GM12865 (cell line): ENCODE measurements around the gene REST.
"Not testable (repeated sequence)": the region's sequence is repeated elsewhere in the genome, so short reads cannot be mapped to it uniquely, and the experiment has no call there.

Experiments used
- DNase-seq: peaks from one replicate; pipeline ENCODE4 v3.0.0; 2010; ENCODE audit warnings: low read depth
- H3K4me3 ChIP-seq: 2 replicates; pipeline ENCODE4 v1.5.1; 2011; ENCODE audit warnings: mild to moderate bottlenecking, low read depth, low read length, control low read depth
- TF ChIP-seq, protein P1 (sequence below): IDR thresholded peaks from 2 replicates; pipeline ENCODE4 v1.5.1; 2011; ENCODE audit warnings: low read length, control low read depth, low read depth, inconsistent platforms; ENCODE audit not compliant: insufficient read depth; ENCODE audit errors: missing control alignments

The REST gene

DNA sequence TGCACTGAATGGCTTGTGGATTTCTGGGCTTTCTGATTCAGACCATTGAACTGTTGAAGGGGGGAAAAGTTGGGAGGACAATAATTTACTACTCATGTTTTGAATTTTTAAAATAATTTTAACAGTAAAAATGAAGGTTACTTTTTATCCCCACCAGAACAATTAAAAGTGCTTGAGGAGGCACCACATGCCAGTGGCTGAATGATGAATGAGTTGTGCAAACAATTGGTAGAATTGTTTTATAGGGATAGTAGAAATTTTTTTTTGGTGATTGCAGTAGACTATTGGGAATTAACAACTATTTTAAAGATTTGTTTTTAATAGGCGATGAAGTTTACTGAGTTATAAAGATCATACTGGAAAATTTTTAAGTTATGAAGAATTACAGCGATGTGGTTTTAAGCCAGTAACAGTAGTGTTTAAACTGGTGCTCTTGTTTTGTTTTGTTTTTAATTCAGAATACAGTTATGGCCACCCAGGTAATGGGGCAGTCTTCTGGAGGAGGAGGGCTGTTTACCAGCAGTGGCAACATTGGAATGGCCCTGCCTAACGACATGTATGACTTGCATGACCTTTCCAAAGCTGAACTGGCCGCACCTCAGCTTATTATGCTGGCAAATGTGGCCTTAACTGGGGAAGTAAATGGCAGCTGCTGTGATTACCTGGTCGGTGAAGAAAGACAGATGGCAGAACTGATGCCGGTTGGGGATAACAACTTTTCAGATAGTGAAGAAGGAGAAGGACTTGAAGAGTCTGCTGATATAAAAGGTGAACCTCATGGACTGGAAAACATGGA is 2.7 kb downstream of the REST start:
- no peak for DNase-seq
- peak overlapping the region; percentile 67 for H3K4me3 ChIP-seq
- TF ChIP-seq, protein P1, sequence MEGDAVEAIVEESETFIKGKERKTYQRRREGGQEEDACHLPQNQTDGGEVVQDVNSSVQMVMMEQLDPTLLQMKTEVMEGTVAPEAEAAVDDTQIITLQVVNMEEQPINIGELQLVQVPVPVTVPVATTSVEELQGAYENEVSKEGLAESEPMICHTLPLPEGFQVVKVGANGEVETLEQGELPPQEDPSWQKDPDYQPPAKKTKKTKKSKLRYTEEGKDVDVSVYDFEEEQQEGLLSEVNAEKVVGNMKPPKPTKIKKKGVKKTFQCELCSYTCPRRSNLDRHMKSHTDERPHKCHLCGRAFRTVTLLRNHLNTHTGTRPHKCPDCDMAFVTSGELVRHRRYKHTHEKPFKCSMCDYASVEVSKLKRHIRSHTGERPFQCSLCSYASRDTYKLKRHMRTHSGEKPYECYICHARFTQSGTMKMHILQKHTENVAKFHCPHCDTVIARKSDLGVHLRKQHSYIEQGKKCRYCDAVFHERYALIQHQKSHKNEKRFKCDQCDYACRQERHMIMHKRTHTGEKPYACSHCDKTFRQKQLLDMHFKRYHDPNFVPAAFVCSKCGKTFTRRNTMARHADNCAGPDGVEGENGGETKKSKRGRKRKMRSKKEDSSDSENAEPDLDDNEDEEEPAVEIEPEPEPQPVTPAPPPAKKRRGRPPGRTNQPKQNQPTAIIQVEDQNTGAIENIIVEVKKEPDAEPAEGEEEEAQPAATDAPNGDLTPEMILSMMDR, result no peak

DNA sequence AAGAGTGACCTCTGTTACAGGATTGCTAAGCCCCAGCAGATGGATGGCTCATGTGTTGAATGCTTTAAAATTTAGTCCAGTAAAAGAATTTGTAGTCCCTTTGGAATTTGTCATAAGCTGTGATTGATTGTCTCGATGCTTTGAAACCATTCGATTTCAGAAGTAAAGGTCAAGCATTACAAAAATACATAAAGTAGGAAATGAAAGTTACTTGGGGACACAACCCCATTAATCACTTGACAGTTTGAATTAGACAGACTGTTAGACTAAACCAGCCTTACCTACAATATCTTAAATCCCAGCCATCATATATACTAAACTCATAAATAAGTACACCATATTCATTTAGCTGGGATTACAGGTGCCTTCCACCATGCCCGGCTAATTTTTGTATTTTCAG is 6.6 kb downstream of the REST start:
- H3K4me3 ChIP-seq, result no peak overlapping the region
- TF ChIP-seq, protein P1, result no peak

DNA sequence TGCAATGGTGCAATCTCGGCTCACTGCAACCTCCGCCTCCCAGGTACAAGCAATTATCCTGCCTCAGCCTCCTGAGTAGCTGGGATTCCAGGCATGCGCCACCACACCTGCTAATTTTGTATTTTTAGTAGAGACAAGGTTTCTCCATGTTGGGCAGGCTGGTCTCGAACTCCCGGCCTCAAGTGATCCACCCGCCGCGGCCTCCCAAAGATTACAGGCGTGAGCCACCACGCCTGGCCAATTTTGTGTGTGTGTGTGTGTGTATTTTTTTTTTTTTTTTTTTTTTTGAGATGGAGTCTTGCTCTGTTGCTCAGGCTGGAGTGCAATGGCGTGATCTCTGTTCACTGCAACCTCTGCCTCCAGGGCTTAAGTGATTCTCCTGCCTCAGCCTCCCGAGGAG is 7.3 kb downstream of the REST start:
- DNase-seq, H3K4me3 ChIP-seq: not testable (repeated sequence)

More for the DNA sequence above, 6.6 kb downstream of the REST start:
- peak; percentile 9 for DNase-seq

DNA sequence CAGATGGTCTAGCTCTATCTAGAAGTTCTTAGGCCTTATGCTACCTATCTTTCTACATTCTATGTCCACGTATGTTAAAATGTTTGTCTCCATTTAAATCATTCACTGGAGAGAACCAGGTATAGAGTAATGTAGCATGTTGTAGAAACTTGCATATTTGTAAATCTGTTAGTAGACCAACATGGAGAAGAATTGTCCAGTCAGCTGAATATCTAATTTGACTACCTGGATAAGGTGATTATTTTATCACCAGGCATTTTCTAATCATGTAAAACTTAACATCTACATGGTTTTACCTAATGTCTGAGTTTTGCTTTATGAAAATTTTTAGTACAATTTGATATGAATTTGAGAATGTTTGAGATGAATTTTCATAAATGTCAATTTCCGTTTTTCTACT is 19.5 kb downstream of the REST start:
- DNase-seq, result no peak
- TF ChIP-seq, protein P1, result no peak
- H3K4me3 ChIP-seq, result no peak overlapping the region

DNA sequence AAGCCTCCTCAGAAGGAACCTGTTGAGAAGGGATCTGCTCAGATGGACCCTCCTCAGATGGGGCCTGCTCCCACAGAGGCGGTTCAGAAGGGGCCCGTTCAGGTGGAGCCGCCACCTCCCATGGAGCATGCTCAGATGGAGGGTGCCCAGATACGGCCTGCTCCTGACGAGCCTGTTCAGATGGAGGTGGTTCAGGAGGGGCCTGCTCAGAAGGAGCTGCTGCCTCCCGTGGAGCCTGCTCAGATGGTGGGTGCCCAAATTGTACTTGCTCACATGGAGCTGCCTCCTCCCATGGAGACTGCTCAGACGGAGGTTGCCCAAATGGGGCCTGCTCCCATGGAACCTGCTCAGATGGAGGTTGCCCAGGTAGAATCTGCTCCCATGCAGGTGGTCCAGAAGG is 22.9 kb downstream of the REST start:
- TF ChIP-seq, protein P1, result no peak
- H3K4me3 ChIP-seq, result no peak overlapping the region
- DNase-seq, result no peak

DNA sequence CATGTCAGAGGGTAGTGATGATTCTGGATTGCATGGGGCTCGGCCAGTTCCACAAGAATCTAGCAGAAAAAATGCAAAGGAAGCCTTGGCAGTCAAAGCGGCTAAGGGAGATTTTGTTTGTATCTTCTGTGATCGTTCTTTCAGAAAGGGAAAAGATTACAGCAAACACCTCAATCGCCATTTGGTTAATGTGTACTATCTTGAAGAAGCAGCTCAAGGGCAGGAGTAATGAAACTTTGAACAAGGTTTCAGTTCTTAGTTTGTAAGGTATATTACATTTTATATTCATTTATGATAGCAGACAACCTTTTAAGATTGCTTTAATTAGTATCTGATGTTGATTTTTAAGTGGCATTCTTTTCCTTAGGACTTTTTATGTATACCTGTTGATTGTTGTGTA is 24.2 kb downstream of the REST start:
- no peak overlapping the region for H3K4me3 ChIP-seq
- TF ChIP-seq, protein P1, result no peak
- DNase-seq, result no peak

DNA sequence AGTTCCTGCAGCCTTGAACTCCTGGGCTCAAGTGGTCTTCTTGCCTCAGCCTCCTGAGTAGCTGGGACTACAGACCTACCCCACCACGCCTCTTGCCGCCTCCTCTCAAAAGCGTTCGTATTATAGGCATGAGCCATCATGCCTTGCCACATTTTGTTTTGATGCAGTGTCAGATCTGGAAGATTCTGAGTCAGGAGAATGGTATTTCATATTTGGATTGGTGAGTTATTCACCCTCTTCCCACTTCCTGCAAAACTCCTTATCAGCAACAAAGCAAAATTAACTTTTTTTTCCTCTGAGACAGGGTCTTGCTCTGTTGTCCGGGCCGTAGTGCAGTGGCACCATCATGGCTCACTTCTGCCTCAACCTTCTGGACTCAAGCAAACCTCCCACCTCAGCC is 29.6 kb downstream of the REST start:
- TF ChIP-seq, protein P1, result no peak
- no peak for DNase-seq
- H3K4me3 ChIP-seq, result no peak overlapping the region

DNA sequence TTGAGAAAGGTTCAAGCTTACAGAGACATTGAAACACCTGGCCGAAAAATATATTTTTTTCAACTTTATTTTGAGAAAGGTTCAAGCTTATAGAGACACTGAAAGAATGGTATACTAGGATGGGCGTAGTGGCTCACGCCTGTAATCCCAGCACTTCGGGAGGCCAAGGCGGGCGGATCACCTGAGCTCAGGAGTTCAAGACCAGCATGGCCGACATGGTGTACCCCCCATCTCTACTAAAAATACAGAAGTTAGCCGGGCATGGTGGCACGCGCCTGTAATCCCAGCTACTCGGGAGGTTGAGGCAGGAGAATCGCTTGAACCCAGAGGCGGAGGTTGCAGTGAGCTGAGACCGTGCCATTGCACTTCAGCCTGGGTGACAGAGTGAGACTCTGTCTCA is 32.1 kb downstream of the REST start:
- H3K4me3 ChIP-seq, DNase-seq: not testable (repeated sequence)
